Liver (tissue), 9 donors: ENCODE data around the gene C1orf210. TPM values are rescaled to one million over a fixed set of nuclear protein-coding genes. Genes with fewer than 3 reads are reported as not detected.

Experiments
- DNase-seq: peaks from one replicate; pipeline ENCODE4 v3.0.0-alpha.2; 2017; ENCODE audit warnings: low spot score
- H3K27ac ChIP-seq, 2 donors: one replicate each; pipeline ENCODE4 v1.7.0; 2013; ENCODE audit warnings: inconsistent platforms in 2 of 2, low read length in 2 of 2, control low read depth in 1 of 2, low read depth in 1 of 2, mild to moderate bottlenecking in 1 of 2
- H3K27me3 ChIP-seq, 4 donors: one replicate each; pipeline versions ENCODE4 v1.6.1 to v1.7.0; 2013; ENCODE audit warnings: low read length in 3 of 4, inconsistent platforms in 1 of 4, mild to moderate bottlenecking in 1 of 4, moderate library complexity in 1 of 4; ENCODE audit not compliant: control insufficient read depth in 4 of 4, insufficient read depth in 4 of 4
- H3K36me3 ChIP-seq, 4 donors: one replicate each; pipeline versions ENCODE4 v1.6.1 to v1.7.0; 2013; ENCODE audit warnings: low read length in 3 of 4, mild to moderate bottlenecking in 3 of 4, low read depth in 1 of 4, moderate library complexity in 1 of 4; ENCODE audit not compliant: control insufficient read depth in 4 of 4, insufficient read depth in 3 of 4
- H3K4me1 ChIP-seq, 4 donors: one replicate each; pipeline versions ENCODE4 v1.6.1 to v1.7.0; 2013; ENCODE audit warnings: low read length in 3 of 4, mild to moderate bottlenecking in 3 of 4, moderate library complexity in 1 of 4; ENCODE audit not compliant: control insufficient read depth in 4 of 4, insufficient read depth in 4 of 4
- H3K4me3 ChIP-seq, 3 donors: one replicate each; pipeline versions ENCODE4 v1.6.1 to v1.7.0; 2013; ENCODE audit warnings: low read length in 3 of 3, control low read depth in 1 of 3, low read depth in 1 of 3, mild to moderate bottlenecking in 1 of 3
- H3K9ac ChIP-seq, 2 donors: one replicate each; pipeline ENCODE4 v1.7.0; 2013; ENCODE audit warnings: low read length in 2 of 2, mild to moderate bottlenecking in 2 of 2, moderate library complexity in 2 of 2, control low read depth in 1 of 2, low read depth in 1 of 2
- H3K9me3 ChIP-seq, 4 donors: one replicate each; pipeline versions ENCODE4 v1.6.1 to v1.7.0; 2013; ENCODE audit warnings: low read length in 3 of 4; ENCODE audit not compliant: control insufficient read depth in 4 of 4
- EGR1 ChIP-seq, 2 donors: IDR thresholded peaks; 2 replicates each; pipeline ENCODE4 v1.6.1; 2016 to 2018; ENCODE audit warnings: antibody characterized with exemption in 2 of 2, low read depth in 2 of 2
- FOXA1 ChIP-seq: IDR thresholded peaks from 2 replicates; pipeline ENCODE4 v1.6.1; 2016; ENCODE audit warnings: antibody characterized with exemption
- FOXA2 ChIP-seq: IDR thresholded peaks from 2 replicates; pipeline ENCODE4 v1.6.1; 2016; ENCODE audit warnings: antibody characterized with exemption
- HNF4A ChIP-seq, 2 donors: conservative IDR thresholded peaks; 2 replicates each; pipeline ENCODE4 v1.6.1; 2016; ENCODE audit warnings: antibody characterized with exemption in 2 of 2, mild to moderate bottlenecking in 2 of 2
- HNF4G ChIP-seq: IDR thresholded peaks from 2 replicates; pipeline ENCODE4 v1.6.1; 2016; ENCODE audit warnings: antibody characterized with exemption
- JUND ChIP-seq, 2 donors: IDR thresholded peaks; 2 replicates each; pipeline ENCODE4 v1.6.1; 2016; ENCODE audit warnings: antibody characterized with exemption in 2 of 2
- RAD21 ChIP-seq, 2 donors: IDR thresholded peaks; 2 replicates each; pipeline ENCODE4 v1.6.1; 2016; ENCODE audit warnings: antibody characterized with exemption in 2 of 2, mild to moderate bottlenecking in 2 of 2
- RXRA ChIP-seq, 2 donors: IDR thresholded peaks; 2 replicates each; pipeline ENCODE4 v1.6.1; 2017 to 2018; ENCODE audit warnings: antibody characterized with exemption in 2 of 2, mild to moderate bottlenecking in 1 of 2
- YY1 ChIP-seq: IDR thresholded peaks from 2 replicates; pipeline ENCODE4 v1.6.1; 2016; ENCODE audit warnings: antibody characterized with exemption, mild to moderate bottlenecking
- WGBS: extraction: QIAGEN DNeasy Blood & Tissue Kit; methylation state at CpG from one replicate; pipeline ENCODE4 v1.1.7; 2013; 5-methylcytosine and 5-hydroxymethylcytosine counted together
- polyA plus RNA-seq, 2 donors: library from polyadenylated mRNA; stranded (reverse) in 1 of 2; unstranded in 1 of 2; fragments of 200-250 nt in 1 of 2; fragments of >200 nt in 1 of 2; fragmentation: Nextera tagmentation in 1 of 2; extraction: Ambion mirVana in 1 of 2; gene quantifications; one replicate each; pipeline versions ENCODE4 v1.2.1 to v1.2.3, GENCODE V29; 2013 to 2015
- total RNA-seq, 2 donors: library from RNA; depleted of rRNA; stranded (reverse); fragments of >200 nt; gene quantifications; one replicate each; pipeline ENCODE4 v1.2.3, GENCODE V29; 2014
- TF ChIP-seq, protein P1 (sequence below): IDR thresholded peaks from 2 replicates; pipeline ENCODE4 v1.6.1; 2016; ENCODE audit warnings: antibody characterized with exemption
- TF ChIP-seq, protein P2 (sequence below): IDR thresholded peaks from 2 replicates; pipeline ENCODE4 v1.6.1; 2016; ENCODE audit warnings: antibody characterized with exemption, mild to moderate bottlenecking
- TF ChIP-seq, protein P3 (sequence below): IDR thresholded peaks from 2 replicates; pipeline ENCODE4 v1.6.1; 2016; ENCODE audit warnings: antibody characterized with exemption
- TF ChIP-seq, protein P4 (sequence below): IDR thresholded peaks from 2 replicates; pipeline ENCODE4 v1.6.1; 2016; ENCODE audit warnings: antibody characterized with exemption
- donor health status: healthy.
- donor health status: healthy.
- donor health status: healthy.
- donor health status: healthy.
- donor health status: healthy.

The C1orf210 gene
- total and polyA plus RNA-seq, 4 donors, result 0.75 to 5.0 (median 1.2) TPM

DNA sequence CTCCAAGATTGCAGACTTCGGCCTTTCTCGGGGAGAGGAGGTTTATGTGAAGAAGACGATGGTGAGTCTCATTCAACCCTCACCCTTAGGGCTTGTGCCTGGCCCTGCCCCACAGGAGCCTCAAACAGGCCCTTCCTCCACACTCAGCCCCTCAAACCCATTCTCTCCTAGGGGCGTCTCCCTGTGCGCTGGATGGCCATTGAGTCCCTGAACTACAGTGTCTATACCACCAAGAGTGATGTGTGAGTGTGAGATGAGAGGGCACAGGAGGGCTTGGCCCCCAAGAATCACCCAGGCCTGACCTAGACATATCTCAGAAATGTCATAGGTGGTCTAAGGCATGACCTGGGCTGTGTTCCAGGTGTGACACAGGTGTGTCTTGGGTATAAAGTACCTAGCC lies 33.9 kb upstream of the C1orf210 start:
- 96% methylated on average over 5 of the region's 5 CpGs for WGBS
- H3K27me3 ChIP-seq, result no peaks in the 10 kb centered on the region
- peaks cover 0 to 5% (median 0%) of the 10 kb centered on the region in 4 donors for H3K36me3 ChIP-seq
- H3K27ac ChIP-seq, result no peak overlapping the region
- H3K9ac ChIP-seq, result no peak overlapping the region
- H3K4me3 ChIP-seq, result no peak overlapping the region
- TF ChIP-seq, protein P1, sequence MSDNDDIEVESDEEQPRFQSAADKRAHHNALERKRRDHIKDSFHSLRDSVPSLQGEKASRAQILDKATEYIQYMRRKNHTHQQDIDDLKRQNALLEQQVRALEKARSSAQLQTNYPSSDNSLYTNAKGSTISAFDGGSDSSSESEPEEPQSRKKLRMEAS, result no peak
- TF ChIP-seq, protein P2, sequence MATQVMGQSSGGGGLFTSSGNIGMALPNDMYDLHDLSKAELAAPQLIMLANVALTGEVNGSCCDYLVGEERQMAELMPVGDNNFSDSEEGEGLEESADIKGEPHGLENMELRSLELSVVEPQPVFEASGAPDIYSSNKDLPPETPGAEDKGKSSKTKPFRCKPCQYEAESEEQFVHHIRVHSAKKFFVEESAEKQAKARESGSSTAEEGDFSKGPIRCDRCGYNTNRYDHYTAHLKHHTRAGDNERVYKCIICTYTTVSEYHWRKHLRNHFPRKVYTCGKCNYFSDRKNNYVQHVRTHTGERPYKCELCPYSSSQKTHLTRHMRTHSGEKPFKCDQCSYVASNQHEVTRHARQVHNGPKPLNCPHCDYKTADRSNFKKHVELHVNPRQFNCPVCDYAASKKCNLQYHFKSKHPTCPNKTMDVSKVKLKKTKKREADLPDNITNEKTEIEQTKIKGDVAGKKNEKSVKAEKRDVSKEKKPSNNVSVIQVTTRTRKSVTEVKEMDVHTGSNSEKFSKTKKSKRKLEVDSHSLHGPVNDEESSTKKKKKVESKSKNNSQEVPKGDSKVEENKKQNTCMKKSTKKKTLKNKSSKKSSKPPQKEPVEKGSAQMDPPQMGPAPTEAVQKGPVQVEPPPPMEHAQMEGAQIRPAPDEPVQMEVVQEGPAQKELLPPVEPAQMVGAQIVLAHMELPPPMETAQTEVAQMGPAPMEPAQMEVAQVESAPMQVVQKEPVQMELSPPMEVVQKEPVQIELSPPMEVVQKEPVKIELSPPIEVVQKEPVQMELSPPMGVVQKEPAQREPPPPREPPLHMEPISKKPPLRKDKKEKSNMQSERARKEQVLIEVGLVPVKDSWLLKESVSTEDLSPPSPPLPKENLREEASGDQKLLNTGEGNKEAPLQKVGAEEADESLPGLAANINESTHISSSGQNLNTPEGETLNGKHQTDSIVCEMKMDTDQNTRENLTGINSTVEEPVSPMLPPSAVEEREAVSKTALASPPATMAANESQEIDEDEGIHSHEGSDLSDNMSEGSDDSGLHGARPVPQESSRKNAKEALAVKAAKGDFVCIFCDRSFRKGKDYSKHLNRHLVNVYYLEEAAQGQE, result no peak
- TF ChIP-seq HNF4G, result no peak
- no peak for TF ChIP-seq FOXA1
- TF ChIP-seq, protein P3, sequence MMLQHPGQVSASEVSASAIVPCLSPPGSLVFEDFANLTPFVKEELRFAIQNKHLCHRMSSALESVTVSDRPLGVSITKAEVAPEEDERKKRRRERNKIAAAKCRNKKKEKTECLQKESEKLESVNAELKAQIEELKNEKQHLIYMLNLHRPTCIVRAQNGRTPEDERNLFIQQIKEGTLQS, result no peak
- DNase-seq, result no peak
- no peaks in the 10 kb centered on the region for H3K9me3 ChIP-seq
- H3K4me1 ChIP-seq, result peaks cover 0 to 6% (median 3%) of the 10 kb centered on the region in 4 donors

DNA sequence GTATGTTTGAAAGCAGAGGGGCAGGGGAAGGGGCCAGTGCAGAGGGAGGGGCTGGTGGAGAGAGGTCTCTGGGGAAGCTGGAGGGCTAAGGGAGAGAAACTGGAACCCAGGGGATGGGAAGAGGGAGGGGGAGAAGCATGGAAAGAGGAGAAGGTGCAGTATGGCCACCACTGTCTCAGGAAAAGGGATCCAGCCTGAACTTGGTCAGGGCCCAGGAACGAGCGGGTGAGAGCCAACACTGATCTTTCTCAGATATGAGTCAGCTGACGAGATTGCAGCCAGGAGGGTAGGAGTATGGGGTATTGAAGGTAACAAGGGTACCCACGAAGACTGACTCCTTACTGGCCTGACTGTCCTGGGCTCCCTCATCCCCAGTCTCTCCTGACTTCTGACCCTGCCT lies 33.5 kb upstream of the C1orf210 start:
- peaks cover 0 to 5% (median 0%) of the 10 kb centered on the region in 4 donors for H3K36me3 ChIP-seq
- no peak for DNase-seq

More for the DNA sequence above, 33.5 kb upstream of the C1orf210 start:
- H3K4me3 ChIP-seq, result no peak overlapping the region
- H3K9me3 ChIP-seq, result no peaks in the 10 kb centered on the region
- 91% methylated on average over 4 of the region's 4 CpGs for WGBS
- TF ChIP-seq, protein P3, result no peak
- TF ChIP-seq RXRA (IDR thresholded peaks at IDR 0.05), result no peak
- no peak for TF ChIP-seq YY1
- TF ChIP-seq EGR1 (IDR thresholded peaks at IDR 0.05; ENCODE audit: low read depth in 2 of 2), result no peak
- TF ChIP-seq, protein P4, sequence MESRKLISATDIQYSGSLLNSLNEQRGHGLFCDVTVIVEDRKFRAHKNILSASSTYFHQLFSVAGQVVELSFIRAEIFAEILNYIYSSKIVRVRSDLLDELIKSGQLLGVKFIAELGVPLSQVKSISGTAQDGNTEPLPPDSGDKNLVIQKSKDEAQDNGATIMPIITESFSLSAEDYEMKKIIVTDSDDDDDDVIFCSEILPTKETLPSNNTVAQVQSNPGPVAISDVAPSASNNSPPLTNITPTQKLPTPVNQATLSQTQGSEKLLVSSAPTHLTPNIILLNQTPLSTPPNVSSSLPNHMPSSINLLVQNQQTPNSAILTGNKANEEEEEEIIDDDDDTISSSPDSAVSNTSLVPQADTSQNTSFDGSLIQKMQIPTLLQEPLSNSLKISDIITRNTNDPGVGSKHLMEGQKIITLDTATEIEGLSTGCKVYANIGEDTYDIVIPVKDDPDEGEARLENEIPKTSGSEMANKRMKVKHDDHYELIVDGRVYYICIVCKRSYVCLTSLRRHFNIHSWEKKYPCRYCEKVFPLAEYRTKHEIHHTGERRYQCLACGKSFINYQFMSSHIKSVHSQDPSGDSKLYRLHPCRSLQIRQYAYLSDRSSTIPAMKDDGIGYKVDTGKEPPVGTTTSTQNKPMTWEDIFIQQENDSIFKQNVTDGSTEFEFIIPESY, result no peak
- TF ChIP-seq FOXA2, result no peak
- TF ChIP-seq JUND (IDR thresholded peaks at IDR 0.05), result no peak
- no peak for TF ChIP-seq RAD21 (IDR thresholded peaks at IDR 0.05)
- TF ChIP-seq HNF4G, result no peak
- no peak for TF ChIP-seq HNF4A (conservative IDR thresholded peaks at IDR 0.05)
- H3K27ac ChIP-seq, result no peak overlapping the region
- H3K27me3 ChIP-seq, result no peaks in the 10 kb centered on the region
- H3K4me1 ChIP-seq, result peaks cover 1 to 11% (median 7%) of the 10 kb centered on the region in 4 donors
- H3K9ac ChIP-seq, result no peak overlapping the region
